Adipocyte (in vitro differentiated cells): ENCODE data around the gene HIBCH.
"Not testable (repeated sequence)": the region's sequence is repeated elsewhere in the genome, so short reads cannot be mapped to it uniquely, and the experiment has no call there.

Experiments
- DNase-seq: peaks from one replicate; pipeline ENCODE4 v3.0.0-alpha.2; 2015; ENCODE audit warnings: low read depth
- H3K27me3 ChIP-seq: replicated peaks from 2 replicates; pipeline ENCODE4 v1.7.0; 2013; ENCODE audit warnings: mild to moderate bottlenecking, low read length, moderate library complexity; ENCODE audit not compliant: control insufficient read depth, insufficient read depth
- H3K36me3 ChIP-seq: 2 replicates; pipeline ENCODE4 v1.7.0; 2013; ENCODE audit warnings: low read length, mild to moderate bottlenecking, moderate library complexity; ENCODE audit not compliant: control insufficient read depth, insufficient read depth, severe bottlenecking
- H3K4me1 ChIP-seq: 2 replicates; pipeline ENCODE4 v1.7.0; 2013; ENCODE audit warnings: mild to moderate bottlenecking, low read length, moderate library complexity; ENCODE audit not compliant: control insufficient read depth, insufficient read depth
- H3K4me3 ChIP-seq: 2 replicates; pipeline ENCODE4 v1.7.0; 2013; ENCODE audit warnings: mild to moderate bottlenecking, low read length, moderate library complexity
- H3K9ac ChIP-seq: 2 replicates; pipeline ENCODE4 v1.7.0; 2013; ENCODE audit warnings: mild to moderate bottlenecking, low read length, moderate library complexity
- H3K9me3 ChIP-seq: 2 replicates; pipeline ENCODE4 v1.7.0; 2013; ENCODE audit warnings: mild to moderate bottlenecking, low read length, moderate library complexity; ENCODE audit not compliant: control insufficient read depth

The HIBCH gene

DNA sequence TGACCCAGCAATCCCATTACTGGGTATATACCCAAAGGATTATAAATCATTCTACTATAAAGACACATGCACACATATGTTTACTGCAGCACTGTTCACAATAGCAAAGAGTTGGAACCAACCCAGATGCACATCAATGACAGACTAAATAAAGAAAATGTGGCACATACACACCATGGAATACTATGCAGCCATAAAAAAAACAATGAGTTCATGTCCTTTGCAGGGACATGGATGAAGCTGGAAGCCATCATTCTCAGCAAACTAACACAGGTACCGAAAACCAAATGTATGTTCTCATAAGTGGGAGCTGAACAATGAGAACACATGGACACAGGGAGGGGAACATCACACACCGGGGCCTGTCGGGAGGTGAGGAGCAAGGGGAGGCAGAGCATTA, 49.9 kb downstream of the HIBCH start:
- H3K9me3 ChIP-seq, H3K27me3 ChIP-seq, DNase-seq, H3K9ac ChIP-seq, H3K4me3 ChIP-seq: not testable (repeated sequence)
- Histone ChIP-seq H3K36me3 (peaks cover 15% of the 10 kb centered on the region), H3K4me1 (peaks cover 10% of the 10 kb centered on the region)

DNA sequence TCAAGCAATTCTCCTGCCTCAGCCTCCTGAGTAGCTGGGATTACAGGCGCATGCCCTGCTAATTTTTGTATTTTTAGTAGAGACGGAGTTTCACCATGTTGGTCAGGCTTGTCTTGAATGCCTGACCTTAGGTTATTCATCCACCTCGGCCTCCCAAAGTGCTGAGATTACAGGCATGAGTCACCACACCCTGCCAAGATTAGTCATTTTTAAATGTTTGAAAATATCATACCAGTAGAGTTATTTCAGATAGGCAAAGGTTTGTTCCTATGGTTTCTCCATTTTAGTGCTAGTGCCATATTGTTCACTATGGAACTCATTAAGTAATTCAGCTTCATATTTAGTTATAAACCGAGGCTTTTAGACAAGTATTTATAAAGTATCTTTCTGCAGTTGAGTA, 52.3 kb downstream of the HIBCH start:
- Histone ChIP-seq H3K9me3 (peaks cover 6% of the 10 kb centered on the region), H3K27me3 (no peaks in the 10 kb centered on the region), H3K36me3 (peaks cover under 1% of the 10 kb centered on the region), H3K9ac (no peak overlapping the region), H3K4me1 (peaks cover 10% of the 10 kb centered on the region), H3K4me3 (no peak overlapping the region)
- peak; percentile 50 for DNase-seq

DNA sequence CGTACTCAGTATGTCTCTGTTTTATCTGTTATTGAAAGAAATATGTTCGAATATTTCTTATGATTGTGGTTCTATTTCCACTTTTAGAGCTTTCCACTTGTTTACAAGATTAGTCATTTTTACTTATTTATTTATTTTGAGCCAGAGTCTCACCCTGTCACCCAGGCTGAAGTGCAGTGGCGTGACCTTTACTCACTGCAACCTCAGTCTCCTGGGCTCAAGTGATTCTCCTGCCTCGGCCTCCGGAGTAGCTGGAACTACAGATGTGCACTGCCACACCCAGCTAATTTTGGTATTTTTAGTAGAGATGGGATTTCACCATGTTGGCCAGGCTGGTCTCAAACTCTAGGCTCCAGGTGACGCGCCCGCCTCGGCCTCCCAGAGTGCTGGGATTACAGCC, 53.3 kb downstream of the HIBCH start:
- Histone ChIP-seq H3K9me3 (peaks cover 6% of the 10 kb centered on the region), H3K9ac (no peak overlapping the region), H3K4me1 (peaks cover 10% of the 10 kb centered on the region), H3K4me3 (no peak overlapping the region), H3K36me3 (no peaks in the 10 kb centered on the region), H3K27me3 (no peaks in the 10 kb centered on the region)
- no peak for DNase-seq

DNA sequence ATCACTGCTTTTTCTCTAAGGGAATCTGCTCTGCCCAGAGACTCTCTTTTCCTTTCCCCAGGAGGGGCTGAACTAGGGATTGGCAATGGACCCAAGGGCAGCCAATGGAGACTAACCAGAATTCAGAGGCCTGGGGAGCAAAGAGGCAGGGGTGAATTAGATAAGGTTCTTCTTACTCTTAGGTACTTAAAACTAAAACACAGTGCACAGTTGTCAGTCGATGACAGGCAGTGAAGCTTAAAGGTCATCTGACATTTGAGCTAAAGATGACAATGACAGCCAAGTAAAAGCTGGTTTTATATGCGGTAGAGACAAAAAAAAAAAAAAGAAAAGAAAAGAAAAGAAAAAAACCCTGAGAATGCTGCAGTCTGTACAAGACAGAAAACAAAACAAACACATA, 57.8 kb downstream of the HIBCH start:
- Histone ChIP-seq H3K4me3 (no peak overlapping the region), H3K4me1 (peaks cover under 1% of the 10 kb centered on the region), H3K9me3 (peaks cover 6% of the 10 kb centered on the region), H3K27me3 (no peaks in the 10 kb centered on the region), H3K36me3 (peaks cover 34% of the 10 kb centered on the region), H3K9ac (no peak overlapping the region)
- DNase-seq, result no peak

DNA sequence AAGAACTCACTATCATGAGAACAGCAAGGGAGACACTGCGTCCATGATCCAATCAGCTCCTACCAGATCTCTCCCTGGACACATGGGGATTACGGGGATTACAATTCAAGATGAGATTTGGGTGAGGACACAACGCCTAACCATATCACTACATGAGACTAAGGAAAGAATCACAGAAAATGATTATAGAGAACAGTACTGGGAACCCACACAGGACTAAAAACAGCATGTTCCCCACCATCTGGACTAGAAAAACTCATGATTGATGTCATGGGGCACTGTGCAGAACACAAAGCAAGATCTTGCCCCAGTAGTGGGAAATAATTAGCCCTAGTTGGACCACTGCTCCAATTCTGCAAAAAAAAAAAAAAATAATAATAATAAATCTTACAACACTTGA, 63.5 kb downstream of the HIBCH start:
- no peaks in the 10 kb centered on the region for H3K4me1 ChIP-seq
- peaks cover 55% of the 10 kb centered on the region for H3K36me3 ChIP-seq
- no peaks in the 10 kb centered on the region for H3K9me3 ChIP-seq
- no peak overlapping the region for H3K4me3 ChIP-seq
- H3K27me3 ChIP-seq, result no peaks in the 10 kb centered on the region
- DNase-seq, result no peak
- H3K9ac ChIP-seq, result no peak overlapping the region

DNA sequence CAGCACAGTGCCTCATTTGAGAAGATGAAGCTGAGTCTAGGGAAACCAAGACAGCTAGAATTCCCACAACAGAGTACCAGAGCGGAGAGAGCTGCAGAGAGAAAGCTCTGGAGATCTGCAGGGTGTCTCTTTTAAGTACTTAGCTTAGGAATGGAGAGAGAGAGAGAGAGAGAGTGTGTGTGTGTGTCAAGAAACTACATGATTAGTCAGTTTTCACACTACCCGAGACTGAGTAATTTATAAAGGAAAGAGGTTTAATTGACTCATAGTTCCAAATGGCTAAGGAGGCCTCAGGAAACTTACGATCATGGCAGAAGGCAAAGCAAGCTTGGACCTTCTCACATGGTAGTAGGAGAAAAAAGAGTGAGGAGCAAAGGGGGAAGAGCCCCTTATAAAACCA, 64.0 kb downstream of the HIBCH start:
- peaks cover 55% of the 10 kb centered on the region for H3K36me3 ChIP-seq
- no peaks in the 10 kb centered on the region for H3K27me3 ChIP-seq
- H3K4me3 ChIP-seq, result no peak overlapping the region
- no peaks in the 10 kb centered on the region for H3K4me1 ChIP-seq
- no peaks in the 10 kb centered on the region for H3K9me3 ChIP-seq
- no peak overlapping the region for H3K9ac ChIP-seq
- DNase-seq, result no peak

DNA sequence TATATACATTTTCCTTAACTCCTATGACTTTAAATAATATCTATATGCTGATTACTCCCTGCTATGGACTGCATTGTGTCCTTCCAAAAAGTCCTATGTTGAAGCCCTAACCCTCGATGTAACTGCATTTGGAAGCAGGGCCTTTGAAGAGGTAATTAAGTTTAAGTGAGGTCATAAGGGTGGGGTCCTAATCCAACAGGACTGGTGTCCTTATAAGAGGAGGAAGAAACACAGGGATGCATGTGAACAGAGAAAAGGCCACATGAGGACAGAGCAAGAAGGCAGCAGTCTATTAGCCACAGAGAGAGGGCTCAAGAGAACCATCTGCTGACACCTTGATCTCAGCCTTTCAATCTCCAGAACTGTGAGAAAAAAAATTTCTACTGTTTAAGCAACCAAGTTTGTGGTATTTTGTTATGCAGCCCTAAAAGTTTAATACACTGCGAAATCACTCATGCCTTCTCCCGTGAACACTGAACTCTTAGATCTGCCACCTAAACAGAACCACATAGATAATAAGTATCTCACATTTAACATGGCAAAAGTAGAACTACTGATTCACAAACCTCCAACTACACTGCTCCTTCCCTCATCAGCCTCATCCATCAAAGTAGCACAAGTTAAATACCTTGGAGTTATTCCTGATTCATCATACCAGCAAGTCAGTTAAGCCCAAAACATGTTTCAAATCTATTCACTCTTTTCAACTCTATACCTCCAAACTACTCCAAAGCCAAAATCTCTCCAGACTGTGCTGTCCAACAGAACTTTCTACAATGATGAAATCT, 65.4 kb downstream of the HIBCH start:
- Histone ChIP-seq H3K9ac (no peak overlapping the region), H3K4me3 (no peak overlapping the region), H3K4me1 (no peaks in the 10 kb centered on the region), H3K9me3 (no peaks in the 10 kb centered on the region), H3K27me3 (no peaks in the 10 kb centered on the region), H3K36me3 (peaks cover 57% of the 10 kb centered on the region)
- DNase-seq, result no peak

DNA sequence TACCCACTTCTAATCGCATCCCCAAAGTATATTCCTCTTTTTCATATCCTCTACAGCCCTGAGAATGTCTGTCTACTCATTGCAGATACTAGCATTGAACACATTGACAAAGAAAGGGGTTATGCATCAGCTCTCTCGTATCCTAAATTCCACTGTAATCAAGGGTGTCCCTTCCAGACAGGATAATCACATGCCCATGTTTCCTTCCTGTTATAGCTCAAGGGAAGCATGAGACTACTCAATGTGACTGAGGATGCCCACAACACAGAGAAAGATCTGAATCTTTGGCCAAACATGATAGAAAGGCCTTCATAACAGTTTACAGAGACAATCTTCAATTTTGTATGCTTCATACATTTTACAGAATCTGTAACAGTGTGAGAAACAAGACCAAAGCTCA, 69.2 kb downstream of the HIBCH start:
- H3K27me3 ChIP-seq, result no peaks in the 10 kb centered on the region
- H3K9ac ChIP-seq, result no peak overlapping the region
- no peak for DNase-seq
- peaks cover 54% of the 10 kb centered on the region for H3K36me3 ChIP-seq
- H3K4me3 ChIP-seq, result no peak overlapping the region
- no peaks in the 10 kb centered on the region for H3K4me1 ChIP-seq
- no peaks in the 10 kb centered on the region for H3K9me3 ChIP-seq

DNA sequence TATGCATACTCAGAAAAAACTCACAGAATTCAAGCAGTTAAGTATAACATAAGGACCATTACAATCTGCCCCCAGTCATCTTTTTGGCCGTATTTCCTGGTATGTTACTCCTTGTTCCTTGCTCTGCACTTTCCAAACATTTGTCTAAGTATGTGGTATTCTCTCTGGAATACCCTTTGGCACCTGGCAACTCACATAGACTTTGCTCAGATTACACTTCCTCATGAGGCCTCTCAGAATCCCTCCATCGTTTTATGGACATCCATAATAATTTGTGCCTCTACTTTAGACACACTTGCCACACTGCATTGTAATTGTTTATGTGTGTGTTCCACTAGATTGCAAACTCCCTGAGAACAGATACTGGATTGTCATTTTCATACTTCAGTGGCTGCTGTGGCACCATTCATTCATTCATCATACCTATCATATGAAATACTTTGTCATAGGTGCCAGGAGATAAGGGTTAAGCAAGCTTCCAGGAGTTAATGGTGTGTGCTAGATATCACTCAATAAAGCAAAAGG, 84.0 kb downstream of the HIBCH start:
- Histone ChIP-seq H3K9ac (no peak overlapping the region), H3K4me3 (no peak overlapping the region), H3K36me3 (peaks cover 26% of the 10 kb centered on the region), H3K4me1 (no peaks in the 10 kb centered on the region), H3K27me3 (no peaks in the 10 kb centered on the region), H3K9me3 (no peaks in the 10 kb centered on the region)
- DNase-seq, result no peak

DNA sequence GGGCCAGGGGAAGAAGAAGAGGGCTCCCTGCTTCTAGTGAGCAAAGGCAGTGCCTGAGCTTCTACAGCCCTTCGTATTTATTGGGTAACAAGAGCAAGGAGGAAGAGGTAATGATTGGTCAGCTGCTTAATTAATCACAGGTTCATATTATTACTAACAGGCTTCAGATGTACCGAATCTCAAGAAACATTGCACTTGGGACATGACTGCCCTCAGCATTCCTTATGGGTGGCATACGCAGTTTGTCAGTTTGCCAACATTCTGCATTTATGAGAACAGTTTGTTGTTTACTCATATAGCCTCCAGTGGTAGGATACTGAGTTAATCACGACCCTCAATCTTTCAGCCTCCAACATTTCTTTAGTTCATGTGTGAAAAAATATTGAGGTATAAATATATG, 84.5 kb downstream of the HIBCH start:
- peak; percentile 31 for DNase-seq
- Histone ChIP-seq H3K36me3 (peaks cover 26% of the 10 kb centered on the region), H3K27me3 (no peaks in the 10 kb centered on the region), H3K9ac (no peak overlapping the region), H3K9me3 (no peaks in the 10 kb centered on the region), H3K4me3 (no peak overlapping the region), H3K4me1 (no peaks in the 10 kb centered on the region)

DNA sequence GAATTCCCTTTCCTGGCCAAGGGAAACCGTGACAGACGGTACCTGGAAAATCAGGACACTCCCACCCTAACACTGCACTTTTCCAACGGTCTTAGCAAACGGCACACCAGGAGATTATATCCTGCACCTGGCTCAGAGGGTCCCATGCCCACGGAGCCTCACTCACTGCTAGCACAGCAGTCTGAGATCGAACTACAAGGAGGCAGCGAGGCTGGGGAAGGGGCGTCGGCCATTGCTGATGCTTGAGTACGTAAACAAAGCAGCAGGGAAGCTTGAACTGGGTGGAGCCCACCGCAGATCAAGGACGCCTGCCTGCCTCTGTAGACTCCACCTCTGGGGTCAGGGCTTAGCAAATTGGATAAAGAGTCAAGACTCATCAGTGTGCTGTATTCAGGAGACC, 95.6 kb downstream of the HIBCH start:
- DNase-seq, H3K27me3 ChIP-seq, H3K9me3 ChIP-seq, H3K9ac ChIP-seq, H3K4me3 ChIP-seq, H3K4me1 ChIP-seq: not testable (repeated sequence)
- peaks cover 17% of the 10 kb centered on the region for H3K36me3 ChIP-seq

DNA sequence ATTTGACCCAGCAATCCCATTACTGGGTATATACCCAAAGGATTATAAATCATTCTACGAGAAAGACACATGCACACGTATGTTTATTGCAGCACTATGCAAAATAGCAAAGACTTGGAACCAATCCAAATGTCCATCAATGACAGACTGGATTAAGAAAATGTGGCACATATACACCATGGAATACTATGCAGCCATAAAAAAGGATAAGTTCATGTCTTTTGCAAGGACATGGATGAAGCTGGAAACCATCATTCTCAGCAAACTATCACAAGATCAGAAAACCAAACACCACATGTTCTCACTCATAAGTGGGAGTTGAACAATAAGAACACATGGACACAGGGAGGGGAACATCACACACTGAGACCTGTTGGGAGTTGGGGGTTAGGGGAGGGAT, 96.9 kb downstream of the HIBCH start:
- H3K9me3 ChIP-seq, H3K4me3 ChIP-seq, DNase-seq, H3K4me1 ChIP-seq, H3K9ac ChIP-seq, H3K27me3 ChIP-seq: not testable (repeated sequence)
- H3K36me3 ChIP-seq, result peaks cover 17% of the 10 kb centered on the region
